COLO829 (cell line): ENCODE results near the gene WBP4.
"Not testable (repeated sequence)": the region's sequence is repeated elsewhere in the genome, so short reads cannot be mapped to it uniquely, and the experiment has no call there.

ENCODE experiments used
- DNase-seq: peaks from one replicate; pipeline ENCODE4 v3.0.0; 2012; ENCODE audit warnings: low spot score

The WBP4 gene

GRCh38 chr13:41061075-41061913 lies at the start of gene WBP4:
Gene WBP4 (plus strand): TSS chr13:41061509. CDS start chr13:41061674, 165 bp downstream.
- peak; percentile 77 for DNase-seq

DNA sequence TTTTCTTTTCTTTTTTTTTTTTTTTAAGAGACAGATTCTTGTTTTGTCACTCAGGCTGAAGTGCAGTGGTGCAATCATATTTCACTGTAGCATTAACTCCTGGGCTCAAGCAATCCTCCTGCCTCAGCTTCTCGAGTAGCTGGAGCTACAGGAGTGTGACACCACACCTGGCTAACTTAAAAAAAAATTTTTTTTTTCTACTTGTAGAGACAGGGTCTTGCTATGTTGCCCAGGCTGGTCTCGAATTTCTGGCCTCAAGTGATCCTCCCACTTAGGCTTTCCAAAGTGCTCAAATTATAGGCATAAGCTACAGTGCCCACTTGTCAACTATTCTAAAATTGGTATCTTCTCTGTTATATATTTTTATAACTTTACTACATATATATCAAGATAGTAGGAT lies 48.8 kb upstream of the WBP4 start:
- DNase-seq: no peak

GRCh38 chr13:41013835-41014234 lies 47.5 kb upstream of the WBP4 start:
- DNase-seq: no peak

- no peak for DNase-seq
Measured at GRCh38 chr13:41015920-41016319, 45.4 kb upstream of the WBP4 start.

- peak; percentile 35 for DNase-seq
Measured at GRCh38 chr13:41017159-41017558, 44.1 kb upstream of the WBP4 start.

GRCh38 chr13:41017817-41018601 lies 43.3 kb upstream of the WBP4 start:
- no peak for DNase-seq

- DNase-seq: no peak
Measured at GRCh38 chr13:41018602-41018948, 42.7 kb upstream of the WBP4 start.

DNA sequence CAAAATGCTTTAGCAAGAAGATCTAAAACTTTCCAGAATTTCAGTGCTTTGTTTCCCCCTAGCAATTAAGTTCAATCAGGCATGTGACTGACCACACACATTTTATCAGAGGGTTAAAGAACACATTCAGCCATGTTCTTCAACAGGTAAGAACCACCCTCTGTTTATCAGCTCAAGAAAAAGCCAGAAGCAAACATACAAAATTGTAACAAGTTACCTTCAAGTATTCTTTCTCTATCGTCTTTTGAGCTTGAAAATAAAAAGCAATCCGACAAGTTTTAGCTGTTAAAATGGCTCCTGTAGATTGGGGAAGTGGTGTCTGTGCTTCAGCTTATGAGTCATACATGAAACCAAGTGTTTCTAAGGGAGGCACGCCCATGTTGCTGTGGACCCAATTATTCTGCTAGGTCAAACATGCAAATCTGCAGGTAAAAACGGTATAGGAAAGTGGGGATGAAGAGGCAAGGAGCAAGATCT lies 42.3 kb upstream of the WBP4 start, which contains the start of gene ELF1:
Gene ELF1 (minus strand): TSS at position 306 of the 477 bp plus-strand sequence. CDS start 37,262 bp downstream, outside the sequence.
- peak; percentile 71 for DNase-seq

DNA sequence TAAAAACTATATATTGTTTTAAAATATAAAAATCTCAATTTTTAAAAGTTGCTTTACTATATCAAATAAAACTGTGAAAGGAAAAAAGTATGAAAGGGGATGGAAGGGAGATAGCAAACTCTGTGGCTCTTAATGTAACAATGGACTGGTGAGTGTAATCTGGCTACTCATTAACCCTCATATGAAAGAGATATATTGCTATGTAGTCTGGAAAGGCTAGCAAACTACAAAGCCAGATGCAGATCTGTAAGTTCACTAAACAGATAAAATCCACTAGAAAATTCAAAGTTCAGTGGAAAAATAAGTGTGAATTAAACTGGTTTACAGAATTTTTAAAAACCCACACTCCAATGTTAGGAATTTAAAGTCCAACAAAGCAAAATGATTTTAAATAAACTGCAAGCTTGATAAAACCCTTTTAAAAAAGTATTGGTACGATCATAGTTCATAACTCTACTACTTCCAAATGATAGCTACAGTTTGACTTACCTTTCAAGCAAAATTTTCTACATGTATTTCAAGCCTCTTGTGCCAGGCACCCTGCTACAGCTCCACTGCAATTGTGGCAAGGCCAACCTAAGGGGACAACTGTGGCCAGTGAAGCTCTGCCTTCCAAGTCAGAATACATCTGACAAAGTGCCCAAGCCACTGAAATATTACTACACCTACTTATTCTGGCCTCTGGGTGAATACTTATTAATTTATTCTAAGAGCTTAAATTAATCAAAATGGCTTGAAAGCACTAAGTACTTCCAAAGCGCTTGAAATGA lies 41.5 kb upstream of the WBP4 start:
- no peak for DNase-seq

GRCh38 chr13:41025518-41025917 lies 35.8 kb upstream of the WBP4 start:
- DNase-seq: no peak

DNA sequence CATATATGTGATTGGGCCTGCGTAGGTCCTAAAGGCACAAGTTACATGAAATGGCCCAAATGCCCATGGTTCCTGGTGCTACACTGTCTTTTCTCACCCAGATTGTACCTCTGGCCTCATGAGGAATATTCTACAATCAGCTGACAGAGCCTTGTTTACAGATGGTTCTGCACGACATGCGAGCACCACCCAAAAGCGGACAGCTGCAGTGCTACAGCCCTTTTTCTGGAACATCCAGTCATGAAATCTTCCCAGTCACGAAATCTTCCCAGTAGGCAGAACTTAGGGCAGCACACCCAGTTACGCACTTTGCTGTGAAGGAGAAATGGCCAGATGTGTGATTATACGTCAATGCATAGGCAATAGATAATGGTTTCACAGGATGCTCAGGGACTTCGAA lies 34.5 kb upstream of the WBP4 start:
- DNase-seq: no peak

DNA sequence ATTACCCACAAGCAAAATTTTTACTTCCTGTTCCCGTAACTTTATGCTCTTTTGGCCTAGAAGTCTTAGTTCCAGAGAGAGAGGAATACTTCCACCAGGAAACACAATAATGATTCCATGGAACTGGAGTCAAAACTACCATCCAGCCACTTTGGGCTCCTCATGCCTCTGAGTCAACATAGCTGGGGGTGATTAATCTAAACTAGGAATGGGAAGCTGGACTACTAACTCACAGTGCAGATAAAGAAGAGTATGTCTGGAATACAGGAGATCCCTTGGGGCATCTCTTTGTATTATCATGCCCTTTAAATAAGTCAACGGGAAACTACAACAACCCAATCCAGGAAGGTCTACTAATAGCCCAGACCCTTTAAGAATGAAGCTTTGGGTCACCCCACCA lies 33.3 kb upstream of the WBP4 start:
- no peak for DNase-seq

- no peak for DNase-seq
Measured at GRCh38 chr13:41029629-41030028, 31.7 kb upstream of the WBP4 start.

DNA sequence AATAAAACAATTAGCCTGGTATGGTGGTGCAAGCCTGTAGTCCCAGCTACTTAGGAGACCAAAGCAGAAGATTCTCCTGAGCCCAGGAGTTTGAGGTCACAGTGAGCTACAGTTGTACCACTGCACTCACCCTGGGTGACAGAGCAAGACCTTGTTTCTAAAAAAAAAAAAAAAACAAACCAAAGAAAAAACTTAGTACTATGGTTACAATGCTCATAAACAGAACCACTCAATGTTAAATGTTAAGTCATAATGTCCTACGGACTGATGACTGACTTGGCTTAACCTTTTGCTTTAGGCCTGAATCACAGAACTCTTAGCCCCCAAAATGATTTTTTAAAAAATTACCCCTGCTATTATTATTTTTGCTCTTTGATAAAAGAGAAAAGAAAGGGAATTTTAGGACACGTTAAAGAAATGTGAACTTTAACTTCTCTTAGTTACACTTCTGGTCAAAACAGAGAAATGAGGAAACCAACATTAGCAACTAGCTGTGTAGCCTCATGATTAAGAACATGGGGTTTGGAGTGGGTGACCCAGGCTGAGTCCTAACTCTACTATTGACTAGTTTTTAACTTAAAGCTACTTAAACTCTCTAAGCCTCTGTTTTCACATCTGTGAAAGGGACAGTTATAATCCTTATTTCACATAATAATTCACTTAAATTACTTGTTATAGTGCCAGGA lies 28.5 kb upstream of the WBP4 start:
- DNase-seq: no peak

DNA sequence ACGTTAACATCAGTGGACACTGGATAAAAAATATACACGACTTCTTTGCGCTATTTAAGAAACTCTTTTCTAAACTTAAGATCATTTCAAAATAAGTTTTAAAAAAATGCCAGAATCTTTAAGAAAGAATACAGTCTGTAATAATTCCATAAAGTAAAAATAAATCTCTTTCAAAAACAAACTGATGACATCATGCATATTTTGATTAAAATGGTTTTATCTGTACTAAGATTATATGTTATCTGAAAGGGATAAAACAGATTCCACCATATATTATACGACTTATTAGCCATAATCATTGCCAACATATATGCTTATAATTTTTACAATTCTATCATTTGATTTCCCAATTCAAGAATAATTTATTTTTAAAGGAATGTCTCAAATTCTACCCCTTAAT lies 26.9 kb upstream of the WBP4 start:
- no peak for DNase-seq

- DNase-seq: no peak
Measured at GRCh38 chr13:41034881-41035280, 26.4 kb upstream of the WBP4 start.

- DNase-seq: not testable (repeated sequence)
Measured at GRCh38 chr13:41036557-41036956, 24.8 kb upstream of the WBP4 start.

- DNase-seq: no peak
Measured at GRCh38 chr13:41039746-41040145, 21.6 kb upstream of the WBP4 start.

GRCh38 chr13:41040584-41041334 lies 20.6 kb upstream of the WBP4 start:
- no peak for DNase-seq

DNA sequence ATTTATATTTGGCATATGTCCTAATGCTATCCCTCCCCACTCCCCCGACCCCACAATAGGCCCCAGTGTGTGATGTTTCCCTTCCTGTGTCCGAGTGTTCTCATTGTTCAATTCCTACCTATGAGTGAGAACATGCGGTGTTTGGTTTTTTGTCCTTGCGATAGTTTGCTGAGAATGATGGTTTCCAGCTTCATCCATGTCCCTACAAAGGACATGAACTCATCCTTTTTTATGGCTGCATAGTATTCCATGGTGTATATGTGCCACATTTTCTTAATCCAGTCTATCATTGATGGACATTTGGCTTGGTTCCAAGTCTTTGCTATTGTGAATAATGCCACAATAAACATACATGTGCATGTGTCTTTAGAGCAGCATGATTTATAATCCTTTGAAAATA lies 18.9 kb upstream of the WBP4 start:
- not testable (repeated sequence) for DNase-seq

- DNase-seq: no peak
Measured at GRCh38 chr13:41048640-41049039, 12.7 kb upstream of the WBP4 start.
